Osteocyte (in vitro differentiated cells): ENCODE data around the gene KRTAP20-3. TPM values are rescaled to one million over a fixed set of nuclear protein-coding genes. Genes with fewer than 3 reads are reported as not detected.

Source experiments
- DNase-seq: peaks from one replicate; pipeline ENCODE4 v3.0.0; 2021; ENCODE audit warnings: mixed read lengths; ENCODE audit not compliant: unreplicated experiment; ENCODE audit errors: extremely low spot score
- H3K27ac Mint-ChIP-seq: one replicate; pipeline ENCODE4 v1.8.0; 2021; ENCODE audit warnings: mild to moderate bottlenecking, mixed read lengths; ENCODE audit not compliant: unreplicated experiment
- H3K27me3 Mint-ChIP-seq: one replicate; pipeline ENCODE4 v1.8.0; 2021; ENCODE audit warnings: mixed read lengths; ENCODE audit not compliant: unreplicated experiment
- H3K36me3 Mint-ChIP-seq: one replicate; pipeline ENCODE4 v1.8.0; 2021; ENCODE audit warnings: mixed read lengths; ENCODE audit not compliant: unreplicated experiment
- H3K4me1 Mint-ChIP-seq: one replicate; pipeline ENCODE4 v1.8.0; 2021; ENCODE audit warnings: mixed read lengths; ENCODE audit not compliant: unreplicated experiment
- H3K4me3 Mint-ChIP-seq: one replicate; pipeline ENCODE4 v1.8.0; 2021; ENCODE audit warnings: mild to moderate bottlenecking, moderate library complexity, mixed read lengths; ENCODE audit not compliant: unreplicated experiment
- H3K9me3 Mint-ChIP-seq: one replicate; pipeline ENCODE4 v1.8.0; 2021; ENCODE audit warnings: mixed read lengths; ENCODE audit not compliant: unreplicated experiment
- CTCF ChIP-seq: fragments of 200-600 bp; sonication (generic); IDR thresholded peaks from 2 replicates; pipeline ENCODE4 v1.5.0; 2021; ENCODE audit warnings: antibody characterized with exemption, mild to moderate bottlenecking, moderate library complexity
- total RNA-seq: library from RNA; stranded (reverse); gene quantifications from 2 replicates; pipeline ENCODE4 v1.2.1, GENCODE V29; 2021

The KRTAP20-3 gene
- total RNA-seq, 1 donor from 2014 or later = not detected

- DNase-seq = no peak
- Mint-ChIP-seq H3K27me3 (no peaks in the 10 kb centered on the region), H3K4me3 (no peak overlapping the region), H3K36me3 (no peaks in the 10 kb centered on the region), H3K27ac (no peak overlapping the region), H3K4me1 (no peaks in the 10 kb centered on the region), H3K9me3 (peaks cover 9% of the 10 kb centered on the region)
- TF ChIP-seq CTCF = no peak
These were observed 4.0 kb upstream of the KRTAP20-3 start for GRCh38 chr21:30638686-30639085.

GRCh38 chr21:30646904-30647414 lies 4.3 kb downstream of the KRTAP20-3 start:
- no peak for TF ChIP-seq CTCF
- peaks cover 7% of the 10 kb centered on the region for H3K9me3 Mint-ChIP-seq

GRCh38 chr21:30652891-30653290 lies 10.2 kb downstream of the KRTAP20-3 start:
- H3K4me1 Mint-ChIP-seq = no peaks in the 10 kb centered on the region
- H3K27ac Mint-ChIP-seq = no peak overlapping the region
- no peaks in the 10 kb centered on the region for H3K27me3 Mint-ChIP-seq
- H3K4me3 Mint-ChIP-seq = no peak overlapping the region
- no peak for DNase-seq
- no peaks in the 10 kb centered on the region for H3K36me3 Mint-ChIP-seq
- H3K9me3 Mint-ChIP-seq = peaks cover 7% of the 10 kb centered on the region
- TF ChIP-seq CTCF = no peak

More at GRCh38 chr21:30646904-30647414, 4.3 kb downstream of the KRTAP20-3 start:
- Mint-ChIP-seq H3K27me3 (no peaks in the 10 kb centered on the region), H3K36me3 (no peaks in the 10 kb centered on the region), H3K4me1 (no peaks in the 10 kb centered on the region), H3K27ac (no peak overlapping the region), H3K4me3 (no peak overlapping the region)
- no peak for DNase-seq

GRCh38 chr21:30668776-30669175 lies 26.1 kb downstream of the KRTAP20-3 start:
- Mint-ChIP-seq H3K4me3 (no peak overlapping the region), H3K27ac (no peak overlapping the region), H3K4me1 (no peaks in the 10 kb centered on the region), H3K9me3 (peaks cover 28% of the 10 kb centered on the region), H3K27me3 (no peaks in the 10 kb centered on the region), H3K36me3 (no peaks in the 10 kb centered on the region)
- no peak for TF ChIP-seq CTCF
- no peak for DNase-seq

GRCh38 chr21:30672985-30673650 lies 30.5 kb downstream of the KRTAP20-3 start:
- TF ChIP-seq CTCF = no peak
- H3K4me1 Mint-ChIP-seq = no peaks in the 10 kb centered on the region
- H3K27ac Mint-ChIP-seq = no peak overlapping the region

More at GRCh38 chr21:30672985-30673650, 30.5 kb downstream of the KRTAP20-3 start:
- DNase-seq = no peak
- no peak overlapping the region for H3K4me3 Mint-ChIP-seq
- H3K27me3 Mint-ChIP-seq = no peaks in the 10 kb centered on the region
- peaks cover 43% of the 10 kb centered on the region for H3K9me3 Mint-ChIP-seq
- no peaks in the 10 kb centered on the region for H3K36me3 Mint-ChIP-seq
